IMR-90 (cell line): ENCODE data around the gene INIP. TPM values are rescaled to one million over a fixed set of nuclear protein-coding genes. Genes with fewer than 3 reads are reported as not detected.

Source experiments
- ATAC-seq: fragments of 200-7000 bp; cut with Tn5 transposase; 2 replicates; pipeline ENCODE4 v1.9.1; 2020; ENCODE audit warnings: low read depth, mild to moderate bottlenecking, moderate library complexity
- BruUV-seq: library from RNA; stranded (reverse); fragments of 400-500 nt; replicated peaks from 2 replicates; lab custom pipeline; 2021; lab: Mats Ljungman, UMichigan
- CTCF ChIA-PET: fragments of 300-600 bp; formaldehyde crosslinking; extraction: SDS; loops from one replicate; lab custom pipeline; 2021; ENCODE audit warnings: antibody characterized with exemption; lab: Yijun Ruan, JAX
- POLR2A ChIA-PET: fragments of 300-600 bp; sonication (Branson Sonifier 250); formaldehyde crosslinking; loops from one replicate; lab custom pipeline; 2022; ENCODE audit warnings: antibody characterized with exemption; ENCODE audit not compliant: unreplicated experiment; lab: Charles Lee
- DNase-seq: peaks from one replicate; pipeline ENCODE4 v3.0.0; 2013
- H2AFZ ChIP-seq: replicated peaks from 2 replicates; pipeline ENCODE3; 2013; ENCODE audit warnings: low read length, mild to moderate bottlenecking; ENCODE audit not compliant: poor library complexity
- H2AK5ac ChIP-seq: 2 replicates; pipeline ENCODE4 v1.6.1; 2013; ENCODE audit warnings: low read depth, low read length, inconsistent platforms
- H2AK9ac ChIP-seq: replicated peaks from 2 replicates; pipeline ENCODE3; 2013; ENCODE audit warnings: mild to moderate bottlenecking, low read depth, low read length, moderate library complexity; ENCODE audit not compliant: poor library complexity
- H2BK120ac ChIP-seq: 2 replicates; pipeline ENCODE4 v1.6.1; 2013; ENCODE audit warnings: low read depth, low read length, inconsistent platforms
- H2BK15ac ChIP-seq: 3 replicates; pipeline ENCODE4 v1.6.1; 2013; ENCODE audit warnings: low read depth, low read length, inconsistent platforms
- H2BK20ac ChIP-seq: 2 replicates; pipeline ENCODE4 v1.6.1; 2013; ENCODE audit warnings: low read depth, mild to moderate bottlenecking, inconsistent platforms, low read length, moderate library complexity
- H2BK5ac ChIP-seq: 2 replicates; pipeline ENCODE4 v1.6.1; 2013; ENCODE audit warnings: mild to moderate bottlenecking, low read depth, low read length, inconsistent platforms; ENCODE audit not compliant: poor library complexity, severe bottlenecking
- H3K14ac ChIP-seq: replicated peaks from 2 replicates; pipeline ENCODE4 v1.6.1; 2013; ENCODE audit warnings: low read depth, low read length, inconsistent platforms
- H3K18ac ChIP-seq: 2 replicates; pipeline ENCODE4 v1.6.1; 2013; ENCODE audit warnings: low read depth, low read length, control low read depth
- H3K23ac ChIP-seq: 2 replicates; pipeline ENCODE4 v1.6.1; 2013; ENCODE audit warnings: low read depth, low read length, inconsistent platforms
- H3K27ac ChIP-seq: 2 replicates; pipeline ENCODE4 v1.5.1; 2013; ENCODE audit warnings: mild to moderate bottlenecking, control low read depth, low read length; ENCODE audit not compliant: insufficient read depth
- H3K27me3 ChIP-seq: 2 replicates; pipeline ENCODE4 v1.6.1; 2013; ENCODE audit warnings: low read length; ENCODE audit not compliant: control insufficient read depth, insufficient read depth
- H3K36me3 ChIP-seq: 2 replicates; pipeline ENCODE4 v1.6.1; 2013; ENCODE audit warnings: low read length, mixed read lengths; ENCODE audit not compliant: control insufficient read depth, insufficient read depth
- H3K4ac ChIP-seq: 2 replicates; pipeline ENCODE4 v1.6.1; 2013; ENCODE audit warnings: low read depth, low read length, inconsistent platforms
- H3K4me1 ChIP-seq: 2 replicates; pipeline ENCODE4 v1.6.1; 2013; ENCODE audit warnings: low read length, mixed read lengths; ENCODE audit not compliant: control insufficient read depth, insufficient read depth
- H3K4me2 ChIP-seq: 2 replicates; pipeline ENCODE4 v1.6.1; 2013; ENCODE audit warnings: low read depth, mild to moderate bottlenecking, control low read depth, low read length, moderate library complexity
- H3K4me3 ChIP-seq: 2 replicates; pipeline ENCODE4 v1.5.1; 2013; ENCODE audit warnings: low read depth, mild to moderate bottlenecking, control low read depth, low read length, moderate library complexity; ENCODE audit not compliant: insufficient read depth
- H3K56ac ChIP-seq: 2 replicates; pipeline ENCODE4 v1.6.1; 2013; ENCODE audit warnings: low read length, inconsistent platforms; ENCODE audit not compliant: insufficient read depth; ENCODE audit errors: extremely low read depth
- H3K79me1 ChIP-seq, 2 experiments: 2 replicates each; pipeline ENCODE4 v1.6.1; 2013; ENCODE audit warnings: low read length in 2 of 2, inconsistent platforms in 1 of 2, low read depth in 1 of 2
- H3K9ac ChIP-seq: 2 replicates; pipeline ENCODE4 v1.6.1; 2013; ENCODE audit warnings: low read depth, low read length, control low read depth
- H3K9me1 ChIP-seq: 2 replicates; pipeline ENCODE4 v1.6.1; 2013; ENCODE audit warnings: low read length, inconsistent platforms; ENCODE audit not compliant: insufficient read depth
- H3K9me3 ChIP-seq: 2 replicates; pipeline ENCODE4 v1.6.1; 2013; ENCODE audit warnings: low read length; ENCODE audit not compliant: control insufficient read depth, insufficient read depth
- H4K20me1 ChIP-seq: 2 replicates; pipeline ENCODE4 v1.6.1; 2013; ENCODE audit warnings: low read length, inconsistent platforms; ENCODE audit not compliant: insufficient read depth
- H4K5ac ChIP-seq: 2 replicates; pipeline ENCODE4 v1.6.1; 2013; ENCODE audit warnings: mild to moderate bottlenecking, low read depth, low read length, control low read depth
- H4K8ac ChIP-seq, 2 experiments: 2 replicates each; pipeline ENCODE4 v1.6.1; 2013; ENCODE audit warnings: low read depth in 2 of 2, low read length in 2 of 2, control low read depth in 1 of 2, inconsistent platforms in 1 of 2
- H4K91ac ChIP-seq: 2 replicates; pipeline ENCODE4 v1.6.1; 2013; ENCODE audit warnings: low read depth, low read length, inconsistent platforms; ENCODE audit not compliant: insufficient read depth
- BHLHE40 ChIP-seq: fragments of 150-350 bp; IDR thresholded peaks from 2 replicates; pipeline ENCODE4 v1.6.1; 2016; ENCODE audit warnings: mild to moderate bottlenecking, low read depth, low read length
- CEBPB ChIP-seq: IDR thresholded peaks from 2 replicates; pipeline ENCODE4 v1.6.1; 2012; ENCODE audit warnings: low read depth, low read length, improper control_type of control experiment
- CHD1 ChIP-seq: IDR thresholded peaks from 2 replicates; pipeline ENCODE4 v1.6.1; 2012; ENCODE audit warnings: low read depth, low read length, improper control_type of control experiment
- CTCF ChIP-seq: conservative IDR thresholded peaks from 2 replicates; pipeline ENCODE4 v1.5.1; 2012; ENCODE audit warnings: mild to moderate bottlenecking, low read depth, low read length, improper control_type of control experiment
- ELK1 ChIP-seq: fragments of 150-350 bp; IDR thresholded peaks from 2 replicates; pipeline ENCODE4 v1.6.1; 2016; ENCODE audit warnings: low read depth, mild to moderate bottlenecking, low read length, moderate library complexity, borderline replicate concordance
- MAFK ChIP-seq: IDR thresholded peaks from 2 replicates; pipeline ENCODE4 v1.6.1; 2012; ENCODE audit warnings: low read depth, low read length, improper control_type of control experiment
- MAZ ChIP-seq: IDR thresholded peaks from 2 replicates; pipeline ENCODE4 v1.6.1; 2012; ENCODE audit warnings: low read depth, mild to moderate bottlenecking, low read length, improper control_type of control experiment, moderate library complexity, borderline replicate concordance
- MXI1 ChIP-seq: IDR thresholded peaks from 2 replicates; pipeline ENCODE4 v1.6.1; 2012; ENCODE audit warnings: low read depth, mild to moderate bottlenecking, low read length, moderate library complexity, borderline replicate concordance
- POLR2A ChIP-seq: IDR thresholded peaks from 2 replicates; pipeline ENCODE4 v1.6.1; 2012; ENCODE audit warnings: mild to moderate bottlenecking, low read depth, low read length
- RAD21 ChIP-seq: IDR thresholded peaks from 2 replicates; pipeline ENCODE4 v1.6.1; 2012; ENCODE audit warnings: low read length, improper control_type of control experiment
- RCOR1 ChIP-seq: IDR thresholded peaks from 2 replicates; pipeline ENCODE4 v1.6.1; 2012; ENCODE audit warnings: mild to moderate bottlenecking, low read length, improper control_type of control experiment; ENCODE audit not compliant: insufficient replicate concordance
- RFX5 ChIP-seq: IDR thresholded peaks from 2 replicates; pipeline ENCODE4 v1.8.0; 2012; ENCODE audit warnings: low read depth, mild to moderate bottlenecking, low read length, moderate library complexity
- SMC3 ChIP-seq: fragments of 150-350 bp; IDR thresholded peaks from 2 replicates; pipeline ENCODE4 v1.6.1; 2016; ENCODE audit warnings: low read depth, mild to moderate bottlenecking, antibody characterized with exemption, low read length, moderate library complexity
- USF2 ChIP-seq: fragments of 150-350 bp; IDR thresholded peaks from 2 replicates; pipeline ENCODE4 v1.6.1; 2017; ENCODE audit warnings: mild to moderate bottlenecking, antibody characterized with exemption, low read length, low read depth
- WGBS, 2 experiments: methylation state at CpG; one replicate each; pipeline versions ENCODE4 v1.1.5 to v1.1.7; 2013; ENCODE audit warnings: missing lambda C conversion rate in 2 of 2; ENCODE audit not compliant: insufficient read length in 1 of 2; ENCODE audit errors: extremely low coverage in 2 of 2; 5-methylcytosine and 5-hydroxymethylcytosine counted together
- dilution Hi-C: fragments of 300-500 bp; cut with HindIII; formaldehyde crosslinking; loops from one replicate; pipeline ENCODE4 v1.14.3; 2018; ENCODE audit warnings: low sequenced_read_pairs; ENCODE audit not compliant: unreplicated experiment
- in situ Hi-C: fragments of 300-500 bp; cut with MboI; formaldehyde crosslinking; loops from 3 replicates; pipeline ENCODE4 v1.14.3; 2019; ENCODE audit warnings: low sequenced_read_pairs, inconsistent platforms, mixed read lengths
- intact Hi-C: fragments of 100-400 bp; cut with micrococcal nuclease; formaldehyde crosslinking; loops from 2 replicates; pipeline ENCODE4 v1.10.0; 2022
- polyA plus RNA-seq, 3 experiments: library from polyadenylated mRNA; depleted of rRNA; stranded (reverse); fragments of >200 nt; gene quantifications; 2 replicates each; pipeline ENCODE4 v1.2.3, GENCODE V29; 2012; ENCODE audit warnings: low replicate concordance in 1 of 3
- total RNA-seq: library from RNA; depleted of rRNA; stranded (reverse); fragments of >200 nt; gene quantifications from 2 replicates; pipeline ENCODE4 v1.2.3, GENCODE V29; 2012

Gene INIP
- total and polyA plus RNA-seq, 2 of the 4 experiments (the other 2 are of a cell fraction), result 11.1 to 15.4 TPM

- H3K14ac ChIP-seq, result no peak overlapping the region
- DNase-seq (peak; percentile 47), ATAC-seq (no peak)
- H3K9ac ChIP-seq, result no peak overlapping the region
- dilution Hi-C loops (no loop called here), intact Hi-C loops (loop anchor here (5.0 kb wide), 1 partner anchor 327 kb away; no protein-coding TSS in a partner anchor), in situ Hi-C loops (no loop called here)
- TF ChIP-seq BHLHE40 (no peak), ELK1 (no peak), MAFK (no peak), CTCF (peak; percentile 49), POLR2A (no peak), CEBPB (no peak), MAZ (no peak), USF2 (no peak), RAD21 (peak; percentile 67), RCOR1 (no peak), SMC3 (peak; percentile 36; the same call in 1 of the 2 replicates), RFX5 (no peak), CHD1 (no peak), MXI1 (no peak)
- no peak overlapping the region for H3K27ac ChIP-seq
- no peak overlapping the region for H4K8ac ChIP-seq
- no peaks in the 10 kb centered on the region for H3K79me1 ChIP-seq
- H4K91ac ChIP-seq, result no peak overlapping the region
- WGBS, 2 experiments, result no CpG with 5 or more reads among the region's 4 CpGs
- no peak overlapping the region for H3K4me3 ChIP-seq
- H2BK120ac ChIP-seq, result no peak overlapping the region
- H2AFZ ChIP-seq, result no peak overlapping the region
- H3K9me1 ChIP-seq, result no peaks in the 10 kb centered on the region
- no peaks in the 10 kb centered on the region for H3K9me3 ChIP-seq
- ChIA-PET POLR2A (no interaction called here), CTCF (no interaction called here)
- H3K36me3 ChIP-seq, result no peaks in the 10 kb centered on the region
- no peak overlapping the region for H3K23ac ChIP-seq
- no peak overlapping the region for H3K4me2 ChIP-seq
- no peak overlapping the region for H2BK5ac ChIP-seq
- no peak overlapping the region for H2BK15ac ChIP-seq
- no peak overlapping the region for H3K4ac ChIP-seq
- no peaks in the 10 kb centered on the region for H4K20me1 ChIP-seq
- no peak overlapping the region for H3K56ac ChIP-seq
- no peak overlapping the region for H3K18ac ChIP-seq
- H2BK20ac ChIP-seq, result no peak overlapping the region
- H2AK5ac ChIP-seq, result no peak overlapping the region
- H3K27me3 ChIP-seq, result no peaks in the 10 kb centered on the region; the same call in 1 of the 2 replicates
- no peaks in the 10 kb centered on the region for H3K4me1 ChIP-seq
- H4K5ac ChIP-seq, result no peak overlapping the region
- H2AK9ac ChIP-seq, result no peak overlapping the region
- BruUV-seq, result no TSS peak
These were observed 52.6 kb downstream of the INIP start for GRCh38 chr9:112665347-112665746.
